Suprapubic skin (tissue), 4 donors: Measurements from ENCODE around the gene CXCL8. TPM values are rescaled to one million over a fixed set of nuclear protein-coding genes. Genes with fewer than 3 reads are reported as not detected.
"Not testable (repeated sequence)": the region's sequence is repeated elsewhere in the genome, so short reads cannot be mapped to it uniquely, and the experiment has no call there.

Experiments
- DNase-seq, 2 donors: peaks; one replicate each; pipeline ENCODE4 v3.0.0-alpha.2; 2019; ENCODE audit warnings: low spot score in 2 of 2
- H3K27ac ChIP-seq: fragments of 200-600 bp; sonication (generic); one replicate; pipeline ENCODE4 v1.5.1; 2019
- H3K27me3 ChIP-seq: fragments of 200-600 bp; sonication (generic); one replicate; pipeline ENCODE4 v1.5.1; 2019
- H3K36me3 ChIP-seq: fragments of 200-600 bp; sonication (generic); one replicate; pipeline ENCODE4 v1.5.1; 2019
- H3K4me1 ChIP-seq: fragments of 200-600 bp; sonication (generic); one replicate; pipeline ENCODE4 v1.5.1; 2019
- H3K4me3 ChIP-seq: fragments of 200-600 bp; sonication (generic); one replicate; pipeline ENCODE4 v1.5.1; 2019; ENCODE audit warnings: mild to moderate bottlenecking
- H3K9me3 ChIP-seq: fragments of 200-600 bp; sonication (generic); one replicate; pipeline ENCODE4 v1.5.1; 2019
- CTCF ChIP-seq, 2 donors: fragments of 200-600 bp in 1 of 2; fragments of 450-650 bp in 1 of 2; sonication (generic) in 1 of 2; IDR thresholded peaks; one replicate each; pipeline ENCODE4 v1.5.1; 2016 to 2019; ENCODE audit warnings: antibody characterized with exemption in 2 of 2, mild to moderate bottlenecking in 1 of 2, moderate library complexity in 1 of 2
- EP300 ChIP-seq: sonication (generic); formaldehyde crosslinking; IDR thresholded peaks from one replicate; pipeline ENCODE4 v1.6.1; 2017; ENCODE audit warnings: antibody characterized with exemption
- POLR2A ChIP-seq, 2 donors: fragments of 450-650 bp; IDR thresholded peaks; one replicate each; pipeline ENCODE4 v1.6.1; 2017; ENCODE audit warnings: antibody characterized with exemption in 2 of 2, mild to moderate bottlenecking in 2 of 2, moderate library complexity in 2 of 2
- POLR2AphosphoS5 ChIP-seq, 3 donors: sonication (generic); formaldehyde crosslinking; IDR thresholded peaks; one replicate each; pipeline ENCODE4 v1.6.1; 2017; ENCODE audit warnings: antibody characterized with exemption in 3 of 3
- WGBS: methylation state at CpG from one replicate; pipeline ENCODE4 v1.1.5; 2018; 5-methylcytosine and 5-hydroxymethylcytosine counted together
- total RNA-seq, 4 donors: library from RNA; depleted of rRNA; stranded (reverse); fragments of >200 nt; gene quantifications; one replicate each; pipeline ENCODE4 v1.1.0, GENCODE V29; 2016

The CXCL8 gene
- total RNA-seq, result 1 to 10 TPM in 1 of 4 donors, not detected in 3; 1.5 TPM

- WGBS, result 18% methylated on average over 7 of the region's 7 CpGs
- TF ChIP-seq EP300 (no peak), POLR2AphosphoS5 (IDR thresholded peaks at IDR 0.05) (no peak), POLR2A (IDR thresholded peaks at IDR 0.05) (no peak), CTCF (IDR thresholded peaks at IDR 0.05) (no peak)
- no peak within 1 kb of the TSS for H3K27ac ChIP-seq
- no peaks in the 10 kb centered on the region for H3K27me3 ChIP-seq
- peaks cover 9% of the 10 kb centered on the region for H3K4me1 ChIP-seq
- no peaks in the 10 kb centered on the region for H3K36me3 ChIP-seq
- H3K9me3 ChIP-seq, result no peaks in the 10 kb centered on the region
- peak in 1 of 2 donors; percentile 73 for DNase-seq
- H3K4me3 ChIP-seq, result no peak within 1 kb of the TSS
Observed at GRCh38 chr4:73740353-73740778, at the start of gene CXCL8. Gene CXCL8 (plus strand): TSS chr4:73740569. CDS start chr4:73740659, 90 bp downstream.

GRCh38 chr4:73691201-73691600 is 49.2 kb upstream of the CXCL8 start:
- not testable (repeated sequence) for H3K36me3 ChIP-seq, H3K27me3 ChIP-seq, H3K9me3 ChIP-seq, DNase-seq, H3K27ac ChIP-seq, H3K4me3 ChIP-seq, H3K4me1 ChIP-seq
- 88% methylated on average over 4 of the region's 4 CpGs for WGBS

- no peak for DNase-seq
- no peak for TF ChIP-seq EP300
- TF ChIP-seq CTCF (IDR thresholded peaks at IDR 0.05), result no peak
- no peak for TF ChIP-seq POLR2AphosphoS5 (IDR thresholded peaks at IDR 0.05)
- TF ChIP-seq POLR2A (IDR thresholded peaks at IDR 0.05), result no peak
- Histone ChIP-seq H3K9me3 (no peaks in the 10 kb centered on the region), H3K27me3 (no peaks in the 10 kb centered on the region), H3K4me1 (no peaks in the 10 kb centered on the region), H3K4me3 (no peak overlapping the region), H3K27ac (no peak overlapping the region), H3K36me3 (no peaks in the 10 kb centered on the region)
Observed at GRCh38 chr4:73691759-73692158, 48.6 kb upstream of the CXCL8 start.

- Histone ChIP-seq H3K36me3 (no peaks in the 10 kb centered on the region), H3K4me1 (no peaks in the 10 kb centered on the region), H3K4me3 (no peak overlapping the region), H3K27ac (no peak overlapping the region), H3K27me3 (no peaks in the 10 kb centered on the region), H3K9me3 (no peaks in the 10 kb centered on the region)
- TF ChIP-seq CTCF (IDR thresholded peaks at IDR 0.05), result no peak
- TF ChIP-seq POLR2AphosphoS5 (IDR thresholded peaks at IDR 0.05), result no peak
- no peak for TF ChIP-seq POLR2A (IDR thresholded peaks at IDR 0.05)
- no peak for TF ChIP-seq EP300
- DNase-seq, result no peak
- 48% methylated on average over 1 of the region's 1 CpG for WGBS
Observed at GRCh38 chr4:73692254-73692653, 48.1 kb upstream of the CXCL8 start.

GRCh38 chr4:73692701-73693100 is 47.7 kb upstream of the CXCL8 start:
- Histone ChIP-seq H3K36me3 (no peaks in the 10 kb centered on the region), H3K4me3 (no peak overlapping the region), H3K9me3 (no peaks in the 10 kb centered on the region), H3K27me3 (no peaks in the 10 kb centered on the region), H3K4me1 (no peaks in the 10 kb centered on the region), H3K27ac (no peak overlapping the region)
- TF ChIP-seq EP300, result no peak
- no peak for TF ChIP-seq CTCF (IDR thresholded peaks at IDR 0.05)
- TF ChIP-seq POLR2AphosphoS5 (IDR thresholded peaks at IDR 0.05), result no peak
- TF ChIP-seq POLR2A (IDR thresholded peaks at IDR 0.05), result no peak
- no peak for DNase-seq
- 57% methylated on average over 2 of the region's 2 CpGs for WGBS

- no peak for DNase-seq
- Histone ChIP-seq H3K36me3 (no peaks in the 10 kb centered on the region), H3K9me3 (no peaks in the 10 kb centered on the region), H3K4me1 (no peaks in the 10 kb centered on the region), H3K4me3 (no peak overlapping the region), H3K27me3 (no peaks in the 10 kb centered on the region), H3K27ac (no peak overlapping the region)
- TF ChIP-seq CTCF (IDR thresholded peaks at IDR 0.05), result no peak
- TF ChIP-seq POLR2AphosphoS5 (IDR thresholded peaks at IDR 0.05), result no peak
- TF ChIP-seq EP300, result no peak
- no peak for TF ChIP-seq POLR2A (IDR thresholded peaks at IDR 0.05)
- WGBS, result 84% methylated on average over 1 of the region's 1 CpG
Observed at GRCh38 chr4:73693811-73694210, 46.6 kb upstream of the CXCL8 start.
